NB4 (cell line): Measurements from ENCODE around the gene AKR1A1.
"Not testable (repeated sequence)": the region's sequence is repeated elsewhere in the genome, so short reads cannot be mapped to it uniquely, and the experiment has no call there.

Experiments
- DNase-seq: peaks from one replicate; pipeline ENCODE4 v3.0.0; 2010; ENCODE audit warnings: low read depth
- H3K4me3 ChIP-seq: one replicate; pipeline ENCODE4 v1.5.1; 2011; ENCODE audit warnings: mild to moderate bottlenecking, low read depth, low read length, moderate library complexity
- MAX ChIP-seq: IDR thresholded peaks from 2 replicates; pipeline ENCODE4 v1.6.1; 2011; ENCODE audit warnings: low read depth, low read length
- MYC ChIP-seq: IDR thresholded peaks from 2 replicates; pipeline ENCODE4 v1.6.1; 2011; ENCODE audit warnings: low read depth, low read length
- POLR2A ChIP-seq: IDR thresholded peaks from 2 replicates; pipeline ENCODE4 v1.6.1; 2011; ENCODE audit warnings: mild to moderate bottlenecking; ENCODE audit not compliant: insufficient read length; ENCODE audit errors: extremely low read depth
- TF ChIP-seq, protein P1 (sequence below): IDR thresholded peaks from one replicate; pipeline ENCODE4 v1.5.1; 2012; ENCODE audit warnings: low read depth, low read length

AKR1A1 gene

DNA sequence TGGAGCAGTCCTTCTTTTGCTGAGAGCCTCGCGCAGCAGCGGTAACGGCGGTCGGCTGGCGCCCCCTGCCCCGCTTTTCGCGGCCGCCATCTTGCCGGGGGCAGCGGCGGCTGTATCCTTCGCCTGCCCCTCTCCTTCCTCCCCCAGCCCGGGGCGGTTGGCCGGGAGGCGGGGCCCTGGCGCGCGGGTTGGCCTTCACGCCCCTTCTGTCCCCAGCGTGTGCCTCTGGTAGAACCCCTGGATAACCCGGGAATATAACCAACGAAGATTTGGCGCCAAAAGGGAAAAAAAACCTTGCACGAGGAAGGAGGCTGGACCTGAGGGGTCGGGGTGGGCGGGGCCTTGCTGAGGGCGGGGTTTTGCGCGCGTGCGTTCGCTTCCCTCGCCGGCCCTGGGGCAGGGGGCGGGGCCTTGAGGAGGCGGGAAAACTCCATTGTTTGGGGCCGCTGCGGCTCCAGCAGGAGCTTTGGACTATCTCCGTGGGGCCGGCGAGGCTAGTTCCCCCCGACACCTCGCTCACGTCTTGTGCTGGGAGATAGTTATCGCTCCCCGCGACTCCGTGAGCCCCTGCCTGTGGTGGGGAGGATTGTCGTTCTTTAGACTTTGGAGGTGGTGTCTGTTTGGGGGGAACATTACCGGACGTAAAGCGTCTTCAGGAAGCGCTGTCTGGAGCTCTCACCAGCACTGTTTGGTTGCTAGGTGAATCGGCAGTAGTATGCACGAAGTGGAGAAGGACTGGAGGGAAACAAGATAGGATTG is 33.9 kb downstream of the AKR1A1 start:
- no peak; the same call in 1 of the 2 replicates for TF ChIP-seq MYC
- peak; percentile 92 for DNase-seq

GRCh38 chr1:45585110-45585426 is 34.4 kb downstream of the AKR1A1 start:
- DNase-seq, result no peak
- TF ChIP-seq, protein P1, sequence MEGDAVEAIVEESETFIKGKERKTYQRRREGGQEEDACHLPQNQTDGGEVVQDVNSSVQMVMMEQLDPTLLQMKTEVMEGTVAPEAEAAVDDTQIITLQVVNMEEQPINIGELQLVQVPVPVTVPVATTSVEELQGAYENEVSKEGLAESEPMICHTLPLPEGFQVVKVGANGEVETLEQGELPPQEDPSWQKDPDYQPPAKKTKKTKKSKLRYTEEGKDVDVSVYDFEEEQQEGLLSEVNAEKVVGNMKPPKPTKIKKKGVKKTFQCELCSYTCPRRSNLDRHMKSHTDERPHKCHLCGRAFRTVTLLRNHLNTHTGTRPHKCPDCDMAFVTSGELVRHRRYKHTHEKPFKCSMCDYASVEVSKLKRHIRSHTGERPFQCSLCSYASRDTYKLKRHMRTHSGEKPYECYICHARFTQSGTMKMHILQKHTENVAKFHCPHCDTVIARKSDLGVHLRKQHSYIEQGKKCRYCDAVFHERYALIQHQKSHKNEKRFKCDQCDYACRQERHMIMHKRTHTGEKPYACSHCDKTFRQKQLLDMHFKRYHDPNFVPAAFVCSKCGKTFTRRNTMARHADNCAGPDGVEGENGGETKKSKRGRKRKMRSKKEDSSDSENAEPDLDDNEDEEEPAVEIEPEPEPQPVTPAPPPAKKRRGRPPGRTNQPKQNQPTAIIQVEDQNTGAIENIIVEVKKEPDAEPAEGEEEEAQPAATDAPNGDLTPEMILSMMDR, result no peak
- no peak for TF ChIP-seq MYC
- TF ChIP-seq POLR2A, result no peak
- TF ChIP-seq MAX, result no peak
- H3K4me3 ChIP-seq, result peak overlapping the region; percentile 89

More for the DNA sequence above, 33.9 kb downstream of the AKR1A1 start:
- peak overlapping the region; percentile 89 for H3K4me3 ChIP-seq

DNA sequence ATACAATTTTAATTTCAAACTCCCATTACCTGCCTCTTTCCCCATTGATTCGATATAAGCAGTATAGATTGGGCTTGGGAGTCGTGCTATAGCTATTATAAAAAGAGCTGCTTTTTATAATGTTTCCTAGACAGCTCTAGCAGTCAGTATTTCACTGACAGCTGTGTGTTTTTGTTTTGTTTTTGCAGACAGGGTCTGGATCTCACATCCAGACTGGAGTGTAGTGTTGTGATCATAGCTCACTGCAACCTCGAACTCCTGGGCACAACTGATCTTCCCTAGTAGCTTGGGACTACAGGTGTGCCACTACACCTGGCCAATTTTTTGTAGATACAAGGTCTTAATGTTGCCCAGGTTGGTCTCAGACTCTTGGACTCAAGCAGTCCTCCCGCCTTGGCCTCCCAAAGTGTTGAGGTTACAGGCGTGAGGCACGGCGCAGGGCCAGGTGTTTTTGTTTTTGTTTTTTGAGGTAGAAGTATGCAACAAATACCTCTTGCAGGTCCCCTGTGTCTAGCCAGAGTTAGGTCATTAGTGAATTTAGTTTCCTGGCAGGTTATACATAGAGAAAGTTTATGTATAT is 35.0 kb downstream of the AKR1A1 start:
- peak overlapping the region; percentile 89 for H3K4me3 ChIP-seq
- TF ChIP-seq MYC (no peak), MAX (no peak), POLR2A (no peak)
- TF ChIP-seq, protein P1, result no peak
- no peak for DNase-seq

DNA sequence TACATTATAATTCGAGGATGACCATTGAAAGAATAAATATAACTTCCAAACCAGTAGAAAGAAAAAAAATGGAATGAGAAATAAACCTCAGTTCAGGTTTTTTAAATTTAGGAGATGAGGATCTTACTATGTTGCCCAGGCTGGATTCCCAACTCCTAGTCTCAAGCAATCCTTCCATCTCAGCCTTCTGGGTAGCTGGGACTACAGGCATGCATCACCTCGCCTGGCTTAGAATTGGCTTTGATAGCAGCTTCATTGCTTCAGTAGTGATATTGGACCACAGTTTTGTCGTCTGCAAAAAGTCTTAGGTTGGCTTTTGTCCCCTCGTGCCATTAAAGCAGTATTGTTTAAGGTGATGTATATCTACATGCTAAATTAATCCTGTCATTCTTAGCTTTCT is 36.1 kb downstream of the AKR1A1 start:
- TF ChIP-seq POLR2A (no peak), MYC (no peak), MAX (no peak)
- TF ChIP-seq, protein P1, result no peak
- peak overlapping the region; percentile 89 for H3K4me3 ChIP-seq

GRCh38 chr1:45589861-45590260 is 39.2 kb downstream of the AKR1A1 start:
- TF ChIP-seq, protein P1, result no peak
- TF ChIP-seq POLR2A, result no peak
- TF ChIP-seq MAX, result no peak
- no peak for TF ChIP-seq MYC
- no peak overlapping the region for H3K4me3 ChIP-seq
- no peak for DNase-seq

More for the DNA sequence above, 36.1 kb downstream of the AKR1A1 start:
- no peak for DNase-seq

DNA sequence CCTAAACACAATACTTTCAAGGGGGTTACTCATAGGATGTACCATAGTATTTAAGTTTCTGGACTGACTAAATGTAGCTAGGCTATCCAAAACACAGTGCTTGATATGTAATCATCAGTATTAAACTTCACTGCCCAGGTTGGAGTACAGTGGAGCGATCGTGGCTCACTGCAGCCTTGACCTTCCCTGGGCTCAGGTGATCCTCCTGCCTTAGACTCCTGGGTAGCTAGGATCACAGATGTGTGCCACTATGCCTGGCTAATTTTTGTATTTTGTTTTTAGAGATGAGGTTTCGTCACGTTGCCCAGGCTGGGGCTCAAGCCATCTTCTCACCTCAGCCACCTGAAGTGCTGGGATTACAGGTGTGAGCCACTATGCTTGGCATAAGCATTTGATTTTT is 43.8 kb downstream of the AKR1A1 start:
- no peak overlapping the region for H3K4me3 ChIP-seq
- DNase-seq, result no peak
- no peak for TF ChIP-seq MAX
- no peak for TF ChIP-seq MYC
- no peak for TF ChIP-seq POLR2A
- TF ChIP-seq, protein P1, result no peak

DNA sequence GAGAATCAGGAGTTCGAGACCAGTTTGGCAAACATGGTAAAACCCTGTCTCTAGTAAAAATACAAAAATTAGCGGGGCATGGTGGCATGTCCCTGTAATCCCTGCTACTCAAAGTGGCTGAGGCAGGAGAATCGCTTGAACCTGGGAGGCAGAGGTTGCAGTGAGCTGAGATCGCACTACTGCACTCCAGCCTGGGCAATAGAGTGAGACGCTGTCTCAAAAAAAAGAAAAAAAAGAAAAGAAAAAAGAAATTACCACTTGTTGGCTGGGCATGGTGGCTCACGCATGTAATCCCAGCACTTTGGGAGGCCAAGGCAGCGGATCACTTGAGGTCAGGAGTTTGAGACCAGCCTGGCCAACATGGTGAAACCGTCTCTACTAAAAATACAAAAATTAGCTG is 46.1 kb downstream of the AKR1A1 start:
- DNase-seq, H3K4me3 ChIP-seq: not testable (repeated sequence)
